SKM-1 treated with dmso at 0.1 percent for 144 hours (cell line): ENCODE measurements around the gene VPREB3.
"Not testable (repeated sequence)": the region's sequence is repeated elsewhere in the genome, so short reads cannot be mapped to it uniquely, and the experiment has no call there.

ENCODE experiments used
- DNase-seq: peaks from one replicate; lab custom pipeline; 2025; ENCODE audit not compliant: unreplicated experiment; lab: John Stamatoyannopoulos, UW

The VPREB3 gene

GRCh38 chr22:23744485-23744884, 9.7 kb downstream of the VPREB3 start:
- no peak for DNase-seq

DNA sequence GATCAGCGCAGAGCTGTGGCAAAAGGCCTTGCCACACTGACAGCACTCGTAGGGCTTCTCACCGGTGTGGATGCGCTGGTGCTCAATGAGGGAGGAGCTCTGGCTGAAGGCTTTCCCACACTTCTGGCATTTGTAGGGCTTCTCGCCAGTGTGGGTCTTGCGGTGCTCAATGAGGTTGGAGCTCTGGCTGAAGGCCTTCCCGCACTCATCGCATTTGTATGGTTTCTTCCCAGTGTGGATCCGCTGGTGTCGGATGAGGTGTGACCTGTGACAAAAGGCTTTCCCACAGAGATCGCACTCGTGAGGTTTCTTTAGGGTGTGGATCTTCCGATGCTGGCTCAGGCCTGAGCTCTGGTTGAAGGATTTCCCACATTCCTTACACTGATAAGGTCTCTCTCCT, 10.2 kb downstream of the VPREB3 start:
- DNase-seq = no peak

DNA sequence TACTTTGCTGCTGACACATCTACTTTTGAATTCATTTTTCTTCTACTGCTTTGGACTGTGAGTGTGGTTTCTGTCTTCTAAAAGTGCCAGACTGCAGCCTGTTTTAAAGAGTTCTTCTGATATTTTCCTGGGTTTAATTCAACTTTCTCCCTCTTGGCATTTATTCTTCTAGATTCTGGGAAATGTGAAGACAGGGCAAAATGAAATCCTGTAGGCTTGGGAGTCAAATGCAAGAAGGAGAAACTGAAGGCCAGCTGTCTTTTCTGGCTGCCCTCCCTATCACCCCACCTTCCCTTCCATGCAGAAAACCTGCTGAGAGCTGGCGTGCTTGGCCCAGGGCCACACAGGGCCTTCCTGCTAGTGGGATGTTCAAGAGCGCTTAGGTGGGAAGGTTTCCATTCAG, 10.9 kb downstream of the VPREB3 start:
- no peak for DNase-seq

GRCh38 chr22:23742505-23743264, 11.5 kb downstream of the VPREB3 start:
- DNase-seq = no peak

DNA sequence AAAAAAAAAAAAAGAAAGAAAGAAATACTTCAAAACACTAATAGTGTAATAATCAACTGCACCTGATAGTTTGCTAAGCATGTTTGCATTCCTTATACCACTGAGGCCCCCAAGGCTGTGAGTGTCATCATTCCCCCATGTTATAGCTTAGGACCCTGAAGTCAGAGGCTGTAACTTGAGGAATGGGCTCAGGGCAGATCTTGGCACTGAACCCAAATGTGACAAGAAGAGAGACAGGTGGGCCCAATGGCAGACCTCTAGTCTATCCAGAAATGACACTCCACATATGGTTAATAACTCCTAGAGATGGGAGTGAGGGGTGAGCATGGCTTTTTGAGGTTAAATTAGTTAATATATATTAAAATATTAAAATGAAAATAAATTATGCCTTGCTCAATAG, 16.5 kb downstream of the VPREB3 start:
- DNase-seq = no peak

DNA sequence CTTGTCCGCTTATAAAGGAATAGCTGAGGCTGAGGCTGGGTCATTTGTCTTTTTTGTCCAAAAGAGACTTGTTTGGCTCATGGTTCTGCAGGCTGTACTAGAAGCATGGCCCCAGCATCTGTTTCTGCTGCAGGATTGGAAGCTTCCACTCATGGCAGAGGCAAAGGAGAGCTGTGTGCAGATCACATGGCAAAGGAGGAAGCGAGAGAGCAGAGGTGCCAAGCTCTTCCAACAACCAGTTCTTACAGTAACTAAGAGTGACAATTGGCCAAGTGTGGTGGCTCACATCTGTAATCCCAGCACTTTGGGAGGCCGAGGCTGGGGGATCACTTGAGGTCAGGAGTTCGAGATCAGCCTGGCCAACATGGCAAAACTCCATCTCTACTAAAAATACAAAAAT, 26.1 kb downstream of the VPREB3 start:
- DNase-seq = not testable (repeated sequence)

GRCh38 chr22:23722724-23723123, 31.5 kb downstream of the VPREB3 start:
- no peak for DNase-seq

DNA sequence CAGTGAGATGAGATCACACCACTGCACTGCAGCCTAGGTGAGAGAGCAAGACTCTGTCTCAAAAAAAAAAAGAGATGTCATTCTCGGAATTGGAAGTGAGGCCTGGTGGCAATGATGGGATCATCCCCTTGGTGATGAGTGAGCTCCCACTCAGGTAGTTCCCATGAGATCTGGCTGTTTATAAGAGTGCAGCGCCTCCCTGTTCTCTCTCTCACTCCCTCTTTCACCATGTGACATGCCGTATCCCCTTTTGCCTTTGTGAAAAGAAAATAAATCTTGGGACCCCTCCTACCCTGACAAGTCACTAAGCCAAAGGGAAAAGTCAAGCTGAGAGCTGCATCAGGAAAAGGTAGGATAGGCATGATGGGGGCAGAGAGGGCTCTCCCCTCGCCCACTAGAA, 32.1 kb downstream of the VPREB3 start:
- no peak for DNase-seq

GRCh38 chr22:23720855-23721254, 33.4 kb downstream of the VPREB3 start:
- no peak for DNase-seq

DNA sequence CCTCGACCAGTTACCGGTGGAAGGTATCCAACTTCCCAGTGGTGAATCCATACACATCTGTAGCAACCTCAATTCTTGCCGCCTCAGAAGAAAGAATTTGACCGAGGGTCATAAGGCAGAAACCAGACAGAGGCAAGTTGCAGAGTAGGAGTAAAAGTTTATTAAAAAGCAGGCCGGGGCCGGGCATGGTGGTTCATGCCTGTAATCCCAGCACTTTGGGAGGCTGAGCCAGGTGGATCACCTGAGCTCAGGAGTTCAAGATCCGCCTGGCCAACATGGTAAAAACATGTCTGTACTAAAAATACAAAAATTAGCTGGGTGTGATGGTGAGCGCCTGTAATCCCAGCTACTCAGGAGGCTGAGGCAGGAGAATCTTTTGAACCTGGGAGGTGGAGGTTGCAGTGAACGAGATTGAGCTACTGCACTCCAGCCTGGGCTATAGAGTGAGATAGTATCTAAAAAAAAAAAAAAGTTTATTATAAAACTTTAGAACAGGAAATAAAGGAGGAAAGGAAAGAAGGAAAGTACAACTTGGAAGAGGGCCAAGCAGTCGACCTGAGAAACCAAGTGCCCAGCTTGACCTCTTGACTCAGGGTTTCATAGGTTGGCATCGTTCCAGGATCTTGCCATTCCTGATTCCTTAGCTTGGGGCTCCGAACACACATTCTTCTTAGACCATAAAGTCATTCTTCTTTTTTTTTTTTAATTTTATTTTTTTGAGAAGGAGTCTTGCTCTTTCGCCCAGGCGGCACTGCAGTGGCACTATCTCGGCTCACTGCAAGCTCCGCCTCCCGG, 35.7 kb downstream of the VPREB3 start:
- no peak for DNase-seq

DNA sequence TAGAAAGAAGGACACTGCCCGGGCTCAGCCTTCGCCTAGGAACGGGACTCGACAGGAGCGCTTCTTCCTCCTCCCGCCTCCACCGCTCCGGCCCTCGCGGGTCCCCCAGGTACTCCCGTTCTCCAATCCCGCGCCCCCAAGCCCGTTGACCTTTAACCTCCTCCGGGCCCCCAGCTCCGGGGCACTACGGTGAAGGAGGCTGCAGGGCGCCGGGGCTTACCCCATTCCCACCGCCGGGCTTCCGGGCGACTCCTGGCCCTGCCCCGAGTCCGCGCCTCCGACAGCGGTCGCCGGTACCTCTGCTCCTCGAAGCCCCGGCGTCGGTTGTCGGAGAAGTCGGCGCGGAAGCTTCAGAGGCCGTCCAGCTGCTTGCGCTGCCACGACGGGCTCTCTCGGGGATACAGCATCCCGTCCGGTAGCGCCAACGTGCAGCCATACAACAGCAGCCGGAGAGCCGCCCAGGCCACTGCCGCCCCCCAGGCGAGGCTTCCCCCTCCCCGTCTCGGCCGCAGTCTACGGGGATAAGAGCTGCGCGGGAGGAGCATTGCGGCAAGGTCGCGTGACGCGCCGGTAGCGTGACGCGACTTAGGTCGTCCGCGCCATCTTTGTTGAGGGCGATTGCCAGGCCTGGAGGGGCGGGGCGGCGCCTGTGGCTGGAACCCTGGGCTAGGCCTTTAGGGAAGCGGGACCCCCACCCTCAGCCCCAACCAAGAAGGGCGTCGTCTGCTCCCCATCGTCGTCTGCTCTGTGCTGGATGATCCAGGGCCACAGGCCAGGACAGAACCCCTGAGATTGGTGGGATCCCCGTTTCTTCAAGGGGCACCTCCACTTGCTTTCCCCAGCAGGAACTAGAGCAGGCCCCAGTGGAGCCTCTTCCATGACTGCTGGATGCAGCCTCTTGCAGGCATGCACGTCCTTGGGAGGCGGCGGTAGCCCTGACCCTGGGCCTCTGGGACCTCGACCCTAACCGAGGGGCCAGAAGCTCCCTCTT, 37.1 kb downstream of the VPREB3 start:
- peak; percentile 69 for DNase-seq

- peak; percentile 47 for DNase-seq
These were observed 38.3 kb downstream of the VPREB3 start for GRCh38 chr22:23715806-23716375.

DNA sequence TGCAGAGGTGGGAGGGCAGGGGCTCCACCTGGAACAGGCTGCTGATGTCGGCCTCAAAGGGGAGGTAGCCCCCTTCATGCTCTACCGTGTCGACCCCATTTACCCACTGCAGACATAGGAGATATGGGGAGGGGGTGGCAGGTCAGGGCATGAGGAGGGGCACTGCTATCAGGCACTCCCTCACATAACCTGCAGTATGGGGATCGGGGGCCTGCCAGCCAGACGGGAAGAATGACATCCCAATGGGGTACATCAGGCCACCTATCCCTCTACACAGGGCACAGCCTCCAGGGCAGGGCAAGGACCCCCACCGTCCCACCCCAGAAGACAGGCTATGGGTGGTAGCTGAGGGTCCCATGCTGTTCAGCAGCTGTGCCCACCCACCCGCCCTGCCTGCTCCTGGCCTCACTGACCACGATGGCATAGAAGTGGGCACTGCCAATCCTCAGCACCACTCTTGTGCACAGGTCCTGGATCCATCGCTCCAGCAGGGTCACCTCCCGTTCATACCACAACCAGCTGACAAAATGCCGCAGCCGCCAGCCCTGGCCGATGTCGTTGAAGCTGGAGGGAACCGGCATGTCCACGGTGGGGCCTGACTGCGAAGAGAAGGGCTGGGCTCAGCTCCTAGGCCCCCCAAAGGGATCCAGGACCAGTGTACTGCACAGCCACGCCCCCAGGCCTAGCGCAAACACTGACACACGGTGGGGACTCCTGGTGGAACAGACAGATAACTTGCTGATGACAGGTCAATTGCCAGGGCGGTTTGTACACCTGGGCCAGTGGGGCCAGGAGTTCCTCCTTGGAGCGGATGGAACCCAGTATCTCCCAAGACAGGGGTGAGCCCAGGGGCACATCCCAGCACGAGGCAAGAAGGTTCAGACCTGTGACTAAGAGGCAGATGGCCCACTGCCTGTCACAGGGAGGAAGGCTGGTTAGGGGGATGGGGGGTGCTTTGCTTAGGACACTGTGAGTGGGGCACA, 39.3 kb downstream of the VPREB3 start:
- DNase-seq = no peak

- DNase-seq = no peak
These were observed 40.3 kb downstream of the VPREB3 start for GRCh38 chr22:23713696-23714595.

DNA sequence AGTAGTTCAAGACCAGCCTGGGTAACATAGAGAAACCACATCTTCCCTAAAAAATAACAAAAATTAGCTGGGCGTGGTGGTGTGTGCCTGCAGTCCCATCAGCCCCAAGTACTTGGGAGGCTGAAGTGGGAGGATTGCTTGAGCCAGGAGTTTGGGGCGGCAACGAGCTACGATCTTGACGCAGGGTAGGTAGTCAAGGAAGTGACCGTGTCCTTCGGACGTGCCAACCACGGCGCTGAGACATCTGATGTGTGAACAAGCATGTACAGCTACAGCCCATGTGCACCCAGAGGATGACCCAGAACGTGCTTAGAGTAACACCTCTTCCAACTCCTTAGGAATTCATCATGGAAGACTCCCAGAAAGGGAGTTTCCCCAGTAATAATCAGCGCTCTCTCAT, 42.0 kb downstream of the VPREB3 start:
- DNase-seq = no peak

DNA sequence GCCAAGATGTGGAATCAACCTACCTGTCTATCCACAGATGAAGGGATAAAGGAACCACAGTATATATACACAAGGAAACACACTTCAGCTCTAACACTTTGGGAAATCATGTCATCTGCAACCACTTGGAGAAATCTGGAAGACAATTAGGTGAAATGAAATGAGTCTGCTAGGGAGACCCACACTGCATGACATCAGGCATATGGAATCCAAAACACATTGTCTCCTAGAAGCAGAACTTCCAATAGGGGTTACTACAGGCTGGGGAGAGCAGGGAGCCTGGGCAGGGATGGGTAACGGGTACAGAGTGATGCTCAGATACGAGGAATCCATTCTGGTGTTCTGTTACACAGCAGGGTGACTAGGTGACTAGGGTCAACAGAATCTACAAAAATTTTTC, 45.1 kb downstream of the VPREB3 start:
- DNase-seq = no peak

DNA sequence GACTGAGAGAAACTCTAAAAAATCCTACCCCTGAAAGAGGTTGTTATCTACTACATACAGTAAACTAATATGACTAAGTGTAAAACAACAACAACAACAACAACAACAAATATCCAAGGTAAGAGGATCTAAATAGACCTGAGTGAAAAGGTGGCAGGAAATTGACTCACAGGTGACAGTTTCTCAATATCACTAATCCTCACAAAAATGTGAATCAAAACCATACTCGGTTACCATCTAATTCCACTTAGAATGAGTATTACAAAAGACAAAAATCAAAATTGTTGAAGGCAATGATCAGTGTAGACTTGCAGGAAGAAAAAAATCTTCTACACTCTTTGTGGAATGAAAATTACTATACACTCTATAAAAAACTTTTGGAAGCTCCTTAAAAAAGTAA, 46.0 kb downstream of the VPREB3 start:
- no peak for DNase-seq

DNA sequence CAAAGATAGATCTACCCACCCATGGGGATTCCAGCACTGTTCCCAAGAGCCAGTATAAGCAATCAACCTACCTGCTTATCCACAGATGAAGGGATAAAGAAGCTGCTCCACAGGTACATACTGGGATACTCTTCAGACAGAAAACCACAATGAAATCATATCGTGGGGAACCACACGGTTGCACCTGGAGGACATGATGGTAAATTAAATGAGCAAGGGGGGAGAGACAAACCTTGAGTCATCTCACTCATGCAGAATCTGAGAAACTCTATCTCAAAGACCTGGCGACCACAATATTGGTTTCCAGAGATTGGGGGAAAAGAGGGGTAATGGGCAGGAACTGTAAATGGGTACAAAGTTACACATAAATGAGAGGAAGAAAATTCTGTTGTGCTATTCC, 48.9 kb downstream of the VPREB3 start:
- no peak for DNase-seq

GRCh38 chr22:23704829-23705228, 49.4 kb downstream of the VPREB3 start:
- DNase-seq = no peak
